Activated naive CD4-positive, alpha-beta T cell treated with anti-CD3 and anti-CD28 coated beads, Interleukin-2, amount 50 U/mL, for 72 hours (primary cell): ENCODE data around the gene DAPK2. TPM values are rescaled to one million over a fixed set of nuclear protein-coding genes. Genes with fewer than 3 reads are reported as not detected.
A peak's percentile ranks its signal among the peaks of the same experiment; 100 is the strongest.
"Not testable (repeated sequence)": the region's sequence is repeated elsewhere in the genome, so short reads cannot be mapped to it uniquely, and the experiment has no call there.

Experiments used
- ATAC-seq, 2 donors: fragments of 150-1000 bp; cut with Tn5 transposase; 2 replicates each; pipeline ENCODE4 v1.10.0; 2021; ENCODE audit warnings: mild to moderate bottlenecking in 2 of 2, moderate library complexity in 2 of 2
- DNase-seq, 2 donors: peaks; one replicate each; pipeline ENCODE4 v3.0.0; 2021 to 2022; ENCODE audit warnings: low spot score in 2 of 2
- H3K27ac Mint-ChIP-seq, 2 donors: one replicate each; pipeline ENCODE4 v1.8.0; 2022; ENCODE audit warnings: mild to moderate bottlenecking in 2 of 2, mixed read lengths in 2 of 2
- H3K36me3 Mint-ChIP-seq, 2 donors: one replicate each; pipeline ENCODE4 v1.8.0; 2022; ENCODE audit warnings: mixed read lengths in 2 of 2
- H3K9me3 Mint-ChIP-seq, 2 donors: one replicate each; pipeline ENCODE4 v1.8.0; 2022; ENCODE audit warnings: mixed read lengths in 2 of 2
- total RNA-seq, 2 donors: library from RNA; stranded (reverse); gene quantifications; one replicate each; pipeline ENCODE4 v1.2.3, GENCODE V29; 2022

Gene DAPK2
- total RNA-seq, 2 donors from 2014 or later = 0.62 to 1.0 TPM

DNA sequence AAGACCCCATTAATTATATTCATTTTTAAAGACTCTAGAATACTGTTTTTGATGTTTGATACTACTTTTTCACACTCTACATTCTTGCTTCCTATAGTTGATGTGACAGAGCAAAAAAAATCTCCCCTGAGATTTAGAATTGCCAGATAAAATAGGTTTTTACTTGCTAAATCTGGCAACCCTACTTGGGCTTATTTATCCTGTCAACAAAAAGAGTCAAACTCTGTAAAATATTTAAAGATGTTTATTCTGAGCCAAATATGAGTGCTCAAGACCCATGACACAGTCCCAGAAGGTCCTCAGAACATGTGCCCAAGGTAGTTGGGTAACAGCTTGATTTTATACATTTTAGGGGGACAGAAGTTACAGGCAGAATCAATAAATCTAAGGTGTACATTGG is 72.3 kb downstream of the DAPK2 start:
- ATAC-seq (no peak), DNase-seq (no peak)
- Mint-ChIP-seq H3K27ac (no peak overlapping the region), H3K36me3 (no peaks in the 10 kb centered on the region), H3K9me3 (no peaks in the 10 kb centered on the region)

GRCh38 chr15:63973212-63974009 is 72.9 kb downstream of the DAPK2 start:
- Mint-ChIP-seq H3K36me3 (no peaks in the 10 kb centered on the region), H3K27ac (no peak overlapping the region), H3K9me3 (no peaks in the 10 kb centered on the region)
- no peak for ATAC-seq
- DNase-seq = no peak

DNA sequence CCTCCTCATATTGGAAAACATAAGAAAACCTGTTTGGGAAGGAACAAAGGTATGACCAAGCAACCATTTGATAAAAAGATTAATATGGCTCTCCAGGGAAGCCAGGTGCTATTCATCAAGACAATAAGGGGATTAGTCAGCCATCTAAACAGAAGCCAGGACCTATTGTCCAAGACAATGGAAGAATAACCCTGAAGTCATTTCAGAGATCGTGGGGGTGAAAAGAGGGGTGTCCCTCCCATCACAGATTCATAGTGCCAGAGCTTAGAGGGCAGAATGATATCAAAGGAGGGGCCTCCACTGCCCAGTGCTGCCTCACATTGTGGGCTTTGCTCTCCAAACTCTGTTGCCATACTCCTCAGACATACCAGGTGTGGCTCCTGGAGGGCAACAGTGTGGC is 73.5 kb downstream of the DAPK2 start:
- DNase-seq = no peak
- Mint-ChIP-seq H3K9me3 (no peaks in the 10 kb centered on the region), H3K27ac (no peak overlapping the region), H3K36me3 (no peaks in the 10 kb centered on the region)
- ATAC-seq = no peak

GRCh38 chr15:63971904-63972303 is 74.4 kb downstream of the DAPK2 start:
- DNase-seq (no peak), ATAC-seq (no peak)
- Mint-ChIP-seq H3K27ac (peak overlapping the region; percentile 46 to 86), H3K36me3 (no peaks in the 10 kb centered on the region), H3K9me3 (no peaks in the 10 kb centered on the region)

DNA sequence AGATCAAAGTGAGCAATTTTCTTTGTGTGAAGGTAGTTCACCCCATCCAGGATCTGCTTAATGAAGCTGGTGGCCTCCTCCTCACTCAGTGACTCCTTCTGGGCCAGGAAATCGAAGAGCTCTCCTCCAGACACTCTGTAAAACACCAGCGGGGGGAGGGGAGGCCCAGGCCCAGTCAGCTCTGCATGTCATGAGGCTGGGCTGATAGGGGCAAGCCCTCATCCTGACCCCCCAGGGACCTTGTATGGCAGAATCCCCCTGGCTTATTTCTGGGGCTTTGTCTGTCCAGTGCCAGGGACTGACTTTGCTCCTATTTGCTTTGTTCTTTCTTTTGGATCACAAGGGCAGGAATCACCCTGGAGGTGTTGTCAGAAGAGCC is 74.9 kb downstream of the DAPK2 start:
- ATAC-seq (peak; percentile 45 to 47), DNase-seq (peak in 1 of 2 donors; percentile 36)
- H3K36me3 Mint-ChIP-seq = no peaks in the 10 kb centered on the region
- H3K9me3 Mint-ChIP-seq = no peaks in the 10 kb centered on the region
- H3K27ac Mint-ChIP-seq = peak overlapping the region; percentile 86 to 98

DNA sequence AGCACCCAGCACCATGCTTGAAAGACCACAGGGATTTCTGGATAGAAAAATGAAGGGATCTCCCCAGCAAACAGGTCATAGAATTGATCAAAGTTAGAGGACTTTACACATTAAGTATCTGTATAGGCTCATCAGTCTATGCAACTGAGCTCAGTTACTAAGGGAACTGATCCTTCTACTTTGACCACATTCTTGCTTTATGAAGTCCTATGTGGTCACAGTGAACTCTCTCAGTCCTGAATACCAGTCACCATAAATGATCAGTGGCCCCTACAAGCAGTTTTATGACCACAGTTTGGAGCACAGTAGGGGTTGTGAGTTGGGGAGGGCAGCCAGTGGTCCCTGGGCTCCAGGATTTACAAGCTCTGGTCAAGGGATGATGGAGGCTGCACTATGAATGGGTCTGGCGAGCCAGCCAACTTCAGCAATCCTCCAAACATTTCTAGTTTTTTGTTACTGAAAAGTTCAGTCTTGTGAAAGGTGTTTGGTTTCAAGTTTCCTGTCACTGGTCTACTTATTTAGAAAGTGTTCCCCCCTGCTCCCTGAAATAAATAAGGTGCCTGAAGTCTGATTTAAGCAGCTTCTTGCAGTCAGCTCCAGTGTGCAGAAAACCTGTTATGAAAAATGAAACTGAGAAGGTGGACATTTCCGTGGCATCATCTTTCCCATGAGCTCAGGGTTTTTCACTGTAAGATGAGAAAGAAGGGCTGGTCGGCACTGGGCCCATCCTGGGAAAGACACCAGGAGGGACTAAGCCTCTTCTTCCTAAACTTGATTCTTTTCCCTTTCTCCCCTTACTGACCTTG is 75.5 kb downstream of the DAPK2 start:
- DNase-seq (peak in 1 of 2 donors; percentile 31), ATAC-seq (peak; percentile 90 to 92)
- H3K9me3 Mint-ChIP-seq = no peaks in the 10 kb centered on the region
- peak overlapping the region; percentile 86 to 98 for H3K27ac Mint-ChIP-seq
- no peaks in the 10 kb centered on the region for H3K36me3 Mint-ChIP-seq

DNA sequence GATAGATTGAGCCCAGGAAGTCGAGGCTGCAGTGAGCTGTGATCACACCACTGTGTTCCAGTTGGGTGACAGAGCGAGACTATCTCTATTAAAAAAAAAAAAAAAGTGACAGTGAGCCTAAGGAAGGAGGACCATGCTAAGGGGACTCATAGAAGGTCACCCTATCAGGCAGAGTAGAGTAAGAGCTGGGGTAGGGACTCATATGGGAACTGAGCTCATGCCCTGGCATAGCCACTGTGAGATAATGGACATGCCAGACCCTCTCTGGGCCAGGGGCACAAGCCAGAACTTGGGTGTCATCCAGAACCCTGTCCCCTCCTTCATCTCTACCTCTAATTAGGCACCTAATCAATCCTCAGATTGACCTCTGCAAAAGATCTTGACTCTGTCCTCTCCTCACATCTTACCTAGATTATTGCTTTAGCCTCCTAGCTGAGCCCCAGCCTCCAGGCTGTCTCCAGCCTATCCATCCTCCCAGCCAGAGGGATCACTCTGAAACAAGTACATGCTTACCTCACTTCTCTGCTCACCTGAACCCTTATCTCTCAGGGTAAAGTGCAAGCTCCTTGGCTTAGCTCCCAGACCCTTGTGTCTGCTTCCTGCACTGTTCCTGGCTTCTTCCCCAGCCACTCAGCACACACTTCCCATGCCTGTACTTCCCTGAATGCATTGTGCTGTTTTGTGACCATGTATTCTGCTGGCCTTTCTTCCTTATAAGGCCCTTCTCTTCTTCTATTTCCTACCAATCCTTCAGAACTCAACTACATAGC is 76.4 kb downstream of the DAPK2 start:
- no peak for ATAC-seq
- peaks cover 0 to 2% of the 10 kb centered on the region in 2 donors for H3K9me3 Mint-ChIP-seq
- H3K27ac Mint-ChIP-seq = peak overlapping the region in 1 of 2 donors; percentile 86
- peaks cover 0 to 4% of the 10 kb centered on the region in 2 donors for H3K36me3 Mint-ChIP-seq
- no peak for DNase-seq

DNA sequence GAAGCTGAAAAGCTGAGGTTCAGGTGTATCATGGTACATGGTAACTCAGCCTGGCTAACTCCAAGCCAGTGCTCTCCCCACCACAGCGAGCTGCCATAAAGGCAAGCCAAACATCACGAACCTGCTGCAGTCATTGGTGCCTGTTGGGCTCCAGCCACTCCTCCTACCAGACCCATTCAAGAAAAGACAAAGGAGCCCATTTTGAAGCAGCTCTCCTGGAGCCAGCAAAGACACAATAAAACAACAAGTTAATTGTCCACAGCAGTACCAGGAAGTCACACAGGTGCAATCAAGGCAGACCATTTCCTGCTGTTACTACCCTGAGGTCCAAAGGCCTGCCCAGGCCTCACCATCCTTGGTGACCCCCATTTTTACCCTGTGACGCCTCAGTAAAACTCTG is 77.6 kb downstream of the DAPK2 start:
- ATAC-seq (no peak), DNase-seq (no peak)
- H3K27ac Mint-ChIP-seq = no peak overlapping the region
- peaks cover 7 to 8% of the 10 kb centered on the region in 2 donors for H3K9me3 Mint-ChIP-seq
- peaks cover 6% of the 10 kb centered on the region in 2 donors for H3K36me3 Mint-ChIP-seq

- no peak for DNase-seq
Measured at GRCh38 chr15:63968122-63968524, 78.2 kb downstream of the DAPK2 start.

GRCh38 chr15:63967616-63968015 is 78.7 kb downstream of the DAPK2 start:
- DNase-seq (no peak), ATAC-seq (no peak)
- peaks cover 6 to 11% of the 10 kb centered on the region in 2 donors for H3K36me3 Mint-ChIP-seq
- peaks cover 8 to 12% of the 10 kb centered on the region in 2 donors for H3K9me3 Mint-ChIP-seq
- no peak overlapping the region for H3K27ac Mint-ChIP-seq

More at GRCh38 chr15:63968122-63968524, 78.2 kb downstream of the DAPK2 start:
- ATAC-seq = no peak
- H3K27ac Mint-ChIP-seq = no peak overlapping the region
- peaks cover 6 to 11% of the 10 kb centered on the region in 2 donors for H3K36me3 Mint-ChIP-seq
- peaks cover 8 to 12% of the 10 kb centered on the region in 2 donors for H3K9me3 Mint-ChIP-seq

GRCh38 chr15:63962947-63963721 is 83.2 kb downstream of the DAPK2 start:
- ATAC-seq, DNase-seq, H3K27ac Mint-ChIP-seq: not testable (repeated sequence)
- peaks cover 11 to 16% of the 10 kb centered on the region in 2 donors for H3K36me3 Mint-ChIP-seq
- peaks cover 11 to 18% of the 10 kb centered on the region in 2 donors for H3K9me3 Mint-ChIP-seq

DNA sequence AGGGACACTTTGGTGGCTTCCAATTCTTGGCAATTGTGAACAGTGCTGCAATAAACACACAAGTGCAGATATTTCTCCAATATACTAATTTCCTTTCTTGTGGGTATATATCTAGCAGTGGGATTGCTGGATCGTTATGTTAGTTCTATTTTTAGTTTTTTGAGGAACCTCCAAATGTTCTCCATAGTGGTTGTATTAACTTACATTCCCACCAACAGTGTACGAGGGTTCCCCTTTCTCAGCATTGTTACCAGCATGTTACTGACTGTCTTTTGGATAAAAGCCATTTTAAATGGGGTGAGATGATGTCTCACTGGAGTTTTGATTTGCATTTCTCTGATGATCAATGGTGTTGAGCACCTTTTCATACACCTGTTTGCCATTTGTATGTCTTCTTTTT is 92.8 kb downstream of the DAPK2 start:
- H3K27ac Mint-ChIP-seq = no peak overlapping the region
- no peaks in the 10 kb centered on the region for H3K9me3 Mint-ChIP-seq
- DNase-seq = no peak
- no peaks in the 10 kb centered on the region for H3K36me3 Mint-ChIP-seq
- ATAC-seq = no peak

DNA sequence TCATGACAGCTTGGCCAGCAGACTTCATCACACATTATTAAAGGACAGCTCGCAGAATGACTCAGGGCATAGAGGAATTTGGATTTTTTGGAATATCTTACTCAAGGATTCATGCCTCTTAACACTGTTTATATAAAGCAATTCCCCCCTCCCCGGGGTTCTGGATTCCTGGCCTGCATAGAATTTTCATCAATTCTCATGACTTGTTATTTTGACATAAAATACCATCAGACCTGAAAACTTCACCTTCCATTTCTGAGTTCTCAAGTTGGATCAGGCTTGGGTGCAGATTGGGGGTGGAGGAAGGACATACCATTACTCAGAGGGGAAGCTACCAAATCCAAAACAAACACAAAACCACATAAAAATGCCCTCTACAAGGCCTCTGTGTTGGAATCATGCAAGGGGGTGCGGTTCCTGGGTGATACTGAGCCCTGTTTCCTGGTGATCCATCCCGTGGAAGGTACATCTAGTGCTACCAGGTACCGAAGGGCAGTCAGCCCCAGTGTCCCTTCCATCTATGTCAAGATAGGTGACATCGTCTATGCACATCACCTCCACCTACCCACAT is 95.3 kb downstream of the DAPK2 start:
- no peak for DNase-seq

GRCh38 chr15:63948971-63949370 is 97.3 kb downstream of the DAPK2 start:
- ATAC-seq = no peak
- DNase-seq = no peak
- no peaks in the 10 kb centered on the region for H3K36me3 Mint-ChIP-seq

More for the DNA sequence above, 95.3 kb downstream of the DAPK2 start:
- no peak overlapping the region for H3K27ac Mint-ChIP-seq
- no peaks in the 10 kb centered on the region for H3K36me3 Mint-ChIP-seq
- H3K9me3 Mint-ChIP-seq = no peaks in the 10 kb centered on the region
- no peak for ATAC-seq

GRCh38 chr15:63948436-63948835 is 97.8 kb downstream of the DAPK2 start:
- Mint-ChIP-seq H3K9me3 (no peaks in the 10 kb centered on the region), H3K27ac (no peak overlapping the region), H3K36me3 (no peaks in the 10 kb centered on the region)
- DNase-seq = no peak
- no peak for ATAC-seq

More at GRCh38 chr15:63948971-63949370, 97.3 kb downstream of the DAPK2 start:
- no peak overlapping the region for H3K27ac Mint-ChIP-seq
- no peaks in the 10 kb centered on the region for H3K9me3 Mint-ChIP-seq

DNA sequence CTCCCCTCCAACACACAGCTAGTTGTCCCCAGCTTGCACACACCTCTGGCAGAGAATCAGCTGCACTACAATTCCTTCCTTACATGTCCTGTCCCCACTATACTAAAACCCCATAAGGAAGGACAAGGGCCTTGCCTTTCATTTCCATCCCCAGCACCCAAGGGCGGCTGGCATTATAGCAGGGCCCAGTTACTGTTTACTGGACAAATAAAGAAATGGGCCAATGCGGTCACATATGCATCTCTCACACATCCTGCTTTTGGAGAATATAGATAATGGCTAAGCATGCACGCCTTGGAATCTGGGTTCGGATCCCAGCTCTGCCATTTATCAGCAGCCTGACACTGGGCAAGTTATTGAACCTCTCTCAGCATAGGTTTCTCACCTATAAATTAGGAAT is 99.1 kb downstream of the DAPK2 start:
- no peak for ATAC-seq
- Mint-ChIP-seq H3K9me3 (no peaks in the 10 kb centered on the region), H3K27ac (no peak overlapping the region), H3K36me3 (no peaks in the 10 kb centered on the region)
- no peak for DNase-seq
